Mucosa of descending colon (tissue), 3 donors: ENCODE results near the gene LTV1. TPM values are rescaled to one million over a fixed set of nuclear protein-coding genes. Genes with fewer than 3 reads are reported as not detected.
"Not testable (repeated sequence)": the region's sequence is repeated elsewhere in the genome, so short reads cannot be mapped to it uniquely, and the experiment has no call there.

Experiments
- ATAC-seq: fragments of 200-7000 bp; cut with Tn5 transposase; one replicate; pipeline ENCODE4 v1.9.1; 2020; ENCODE audit warnings: mild to moderate bottlenecking, moderate library complexity
- DNase-seq, 3 donors: peaks; one replicate each; pipeline ENCODE4 v3.0.0-alpha.2; 2020
- H3K36me3 ChIP-seq: fragments of 200-600 bp; one replicate; pipeline ENCODE4 v1.8.0; 2021; ENCODE audit warnings: low read depth, mild to moderate bottlenecking
- H3K4me1 ChIP-seq: fragments of 200-600 bp; one replicate; pipeline ENCODE4 v1.8.0; 2021; ENCODE audit warnings: low read depth, mild to moderate bottlenecking
- H3K4me3 ChIP-seq: fragments of 200-600 bp; one replicate; pipeline ENCODE4 v1.8.0; 2021; ENCODE audit warnings: mild to moderate bottlenecking
- H3K9me3 ChIP-seq: fragments of 200-600 bp; one replicate; pipeline ENCODE4 v1.8.0; 2021; ENCODE audit warnings: mild to moderate bottlenecking
- CTCF ChIP-seq: fragments of 200-600 bp; IDR thresholded peaks from one replicate; pipeline ENCODE4 v1.8.0; 2022; ENCODE audit warnings: antibody characterized with exemption, mild to moderate bottlenecking
- intact Hi-C, 2 donors: fragments of 100-400 bp; cut with DNase I in 1 of 2; cut with micrococcal nuclease in 1 of 2; formaldehyde crosslinking; loops; one replicate each; pipeline versions ENCODE4 v1.11.0 to v1.11.1; 2022; cut with DNase I, micrococcal nuclease
- total RNA-seq, 3 donors: library from RNA; stranded (reverse); fragmentation: NEBNext Ultra II Directional in 2 of 3; extraction: Animal tissue kit (Norgen Biotek cat#: 25700) in 2 of 3; gene quantifications; one replicate each; pipeline versions ENCODE4 v1.2.1 to v1.2.4, GENCODE V29; 2021 to 2023
- donor health status: DM: no; HTN: no; CAD: no; lungs with moderate emphysema.
- donor health status: DM: no; HTN: no; CAD: no.
- donor health status: DM: no; HTN: yes; CAD: no.

LTV1 gene
- total RNA-seq, 3 donors from 2014 or later = 11.3 to 18.0 (median 13.0) TPM

- TF ChIP-seq CTCF = no peak
- intact Hi-C loops = no loop called here
- H3K9me3 ChIP-seq = no peaks in the 10 kb centered on the region
- no peak overlapping the region for H3K4me3 ChIP-seq
- DNase-seq = no peak
- no peaks in the 10 kb centered on the region for H3K36me3 ChIP-seq
- ATAC-seq = peak; percentile 62
- no peaks in the 10 kb centered on the region for H3K4me1 ChIP-seq
These were observed 29.1 kb downstream of the LTV1 start for GRCh38 chr6:143872201-143872600.

GRCh38 chr6:143873600-143873999 is 30.5 kb downstream of the LTV1 start:
- H3K9me3 ChIP-seq, intact Hi-C loops, H3K4me3 ChIP-seq: not testable (repeated sequence)

GRCh38 chr6:143874503-143874902 is 31.4 kb downstream of the LTV1 start:
- H3K36me3 ChIP-seq, DNase-seq, H3K9me3 ChIP-seq, H3K4me1 ChIP-seq, intact Hi-C loops, ATAC-seq, H3K4me3 ChIP-seq: not testable (repeated sequence)

More at GRCh38 chr6:143873600-143873999, 30.5 kb downstream of the LTV1 start:
- ATAC-seq, DNase-seq, H3K4me1 ChIP-seq, H3K36me3 ChIP-seq: not testable (repeated sequence)

- TF ChIP-seq CTCF = no peak
- no peaks in the 10 kb centered on the region for H3K36me3 ChIP-seq
- no peak for DNase-seq
- intact Hi-C loops = no loop called here
- no peaks in the 10 kb centered on the region for H3K4me1 ChIP-seq
- no peak overlapping the region for H3K4me3 ChIP-seq
- ATAC-seq = peak; percentile 36
- no peaks in the 10 kb centered on the region for H3K9me3 ChIP-seq
These were observed 34.6 kb downstream of the LTV1 start for GRCh38 chr6:143877584-143878271.

- DNase-seq = no peak
- no peak for TF ChIP-seq CTCF
- ATAC-seq = peak; percentile 97
- Histone ChIP-seq H3K36me3 (no peaks in the 10 kb centered on the region), H3K4me3 (no peak overlapping the region), H3K9me3 (no peaks in the 10 kb centered on the region), H3K4me1 (no peaks in the 10 kb centered on the region)
- intact Hi-C loops = no loop called here
These were observed 35.2 kb downstream of the LTV1 start for GRCh38 chr6:143878272-143878760.

GRCh38 chr6:143880412-143880811 is 37.3 kb downstream of the LTV1 start:
- intact Hi-C loops = no loop called here
- Histone ChIP-seq H3K4me1 (no peaks in the 10 kb centered on the region), H3K36me3 (no peaks in the 10 kb centered on the region), H3K4me3 (no peak overlapping the region), H3K9me3 (no peaks in the 10 kb centered on the region)
- no peak for DNase-seq
- no peak for TF ChIP-seq CTCF
- ATAC-seq = no peak
